ENCODE data around the gene SEC14L1.

The SEC14L1 gene

GRCh38 chr17:77120868-77121267 is 19.9 kb upstream of the SEC14L1 start:
- Histone ChIP-seq H3K4me1 (ENCODE audit: control insufficient read depth, insufficient read depth, low read length) (peaks cover 57% of the 10 kb centered on the region), H3K9me3 (ENCODE audit: control insufficient read depth, low read length) (no peaks in the 10 kb centered on the region), H3K4me3 (ENCODE audit: low read length) (no peak overlapping the region), H3K9ac (ENCODE audit: low read length) (no peak overlapping the region), H3K36me3 (ENCODE audit: control insufficient read depth, insufficient read depth, low read length) (no peaks in the 10 kb centered on the region), H3K27me3 (ENCODE audit: control insufficient read depth, insufficient read depth, low read length) (no peaks in the 10 kb centered on the region)

GRCh38 chr17:77124192-77124889 is 16.4 kb upstream of the SEC14L1 start:
- peak overlapping the region; percentile 29 for H3K9ac ChIP-seq (ENCODE audit: low read length)
- H3K27me3 ChIP-seq (ENCODE audit: control insufficient read depth, insufficient read depth, low read length): no peaks in the 10 kb centered on the region
- H3K4me1 ChIP-seq (ENCODE audit: control insufficient read depth, insufficient read depth, low read length): peaks cover 73% of the 10 kb centered on the region
- no peaks in the 10 kb centered on the region for H3K9me3 ChIP-seq (ENCODE audit: control insufficient read depth, low read length)
- H3K4me3 ChIP-seq (ENCODE audit: low read length): no peak overlapping the region
- no peaks in the 10 kb centered on the region for H3K36me3 ChIP-seq (ENCODE audit: control insufficient read depth, insufficient read depth, low read length)

- Histone ChIP-seq H3K9ac (ENCODE audit: low read length) (no peak overlapping the region), H3K27me3 (ENCODE audit: control insufficient read depth, insufficient read depth, low read length) (no peaks in the 10 kb centered on the region), H3K36me3 (ENCODE audit: control insufficient read depth, insufficient read depth, low read length) (no peaks in the 10 kb centered on the region), H3K9me3 (ENCODE audit: control insufficient read depth, low read length) (no peaks in the 10 kb centered on the region), H3K4me1 (ENCODE audit: control insufficient read depth, insufficient read depth, low read length) (peaks cover 64% of the 10 kb centered on the region), H3K4me3 (ENCODE audit: low read length) (no peak overlapping the region)
These were observed 15.3 kb upstream of the SEC14L1 start for GRCh38 chr17:77125432-77125901.

- Histone ChIP-seq H3K4me1 (ENCODE audit: control insufficient read depth, insufficient read depth, low read length) (peaks cover 56% of the 10 kb centered on the region), H3K36me3 (ENCODE audit: control insufficient read depth, insufficient read depth, low read length) (no peaks in the 10 kb centered on the region), H3K9ac (ENCODE audit: low read length) (no peak overlapping the region), H3K9me3 (ENCODE audit: control insufficient read depth, low read length) (no peaks in the 10 kb centered on the region), H3K4me3 (ENCODE audit: low read length) (no peak overlapping the region), H3K27me3 (ENCODE audit: control insufficient read depth, insufficient read depth, low read length) (no peaks in the 10 kb centered on the region)
These were observed 14.2 kb upstream of the SEC14L1 start for GRCh38 chr17:77126519-77126918.

GRCh38 chr17:77127735-77128361 is 12.9 kb upstream of the SEC14L1 start:
- H3K36me3 ChIP-seq (ENCODE audit: control insufficient read depth, insufficient read depth, low read length): no peaks in the 10 kb centered on the region
- no peaks in the 10 kb centered on the region for H3K27me3 ChIP-seq (ENCODE audit: control insufficient read depth, insufficient read depth, low read length)
- peaks cover 43% of the 10 kb centered on the region for H3K4me1 ChIP-seq (ENCODE audit: control insufficient read depth, insufficient read depth, low read length)
- no peaks in the 10 kb centered on the region for H3K9me3 ChIP-seq (ENCODE audit: control insufficient read depth, low read length)
- H3K9ac ChIP-seq (ENCODE audit: low read length): peak overlapping the region; percentile 2
- no peak overlapping the region for H3K4me3 ChIP-seq (ENCODE audit: low read length)

GRCh38 chr17:77128896-77129567 is 11.7 kb upstream of the SEC14L1 start:
- H3K9me3 ChIP-seq (ENCODE audit: control insufficient read depth, low read length): no peaks in the 10 kb centered on the region
- H3K9ac ChIP-seq (ENCODE audit: low read length): no peak overlapping the region
- no peaks in the 10 kb centered on the region for H3K36me3 ChIP-seq (ENCODE audit: control insufficient read depth, insufficient read depth, low read length)
- no peak overlapping the region for H3K4me3 ChIP-seq (ENCODE audit: low read length)
- H3K4me1 ChIP-seq (ENCODE audit: control insufficient read depth, insufficient read depth, low read length): peaks cover 36% of the 10 kb centered on the region
- no peaks in the 10 kb centered on the region for H3K27me3 ChIP-seq (ENCODE audit: control insufficient read depth, insufficient read depth, low read length)

- H3K4me3 ChIP-seq (ENCODE audit: low read length): no peak overlapping the region
- no peaks in the 10 kb centered on the region for H3K36me3 ChIP-seq (ENCODE audit: control insufficient read depth, insufficient read depth, low read length)
- no peaks in the 10 kb centered on the region for H3K27me3 ChIP-seq (ENCODE audit: control insufficient read depth, insufficient read depth, low read length)
- no peak overlapping the region for H3K9ac ChIP-seq (ENCODE audit: low read length)
- H3K4me1 ChIP-seq (ENCODE audit: control insufficient read depth, insufficient read depth, low read length): peaks cover 29% of the 10 kb centered on the region
- H3K9me3 ChIP-seq (ENCODE audit: control insufficient read depth, low read length): no peaks in the 10 kb centered on the region
These were observed 11.0 kb upstream of the SEC14L1 start for GRCh38 chr17:77129568-77130301.

GRCh38 chr17:77130525-77130924 is 10.2 kb upstream of the SEC14L1 start:
- Histone ChIP-seq H3K9ac (ENCODE audit: low read length) (no peak overlapping the region), H3K27me3 (ENCODE audit: control insufficient read depth, insufficient read depth, low read length) (no peaks in the 10 kb centered on the region), H3K4me3 (ENCODE audit: low read length) (no peak overlapping the region), H3K4me1 (ENCODE audit: control insufficient read depth, insufficient read depth, low read length) (peaks cover 23% of the 10 kb centered on the region), H3K9me3 (ENCODE audit: control insufficient read depth, low read length) (no peaks in the 10 kb centered on the region), H3K36me3 (ENCODE audit: control insufficient read depth, insufficient read depth, low read length) (no peaks in the 10 kb centered on the region)

GRCh38 chr17:77131904-77132303 is 8.9 kb upstream of the SEC14L1 start:
- H3K9ac ChIP-seq (ENCODE audit: low read length): no peak overlapping the region
- peaks cover 11% of the 10 kb centered on the region for H3K4me1 ChIP-seq (ENCODE audit: control insufficient read depth, insufficient read depth, low read length)

GRCh38 chr17:77132411-77133086 is 8.2 kb upstream of the SEC14L1 start:
- no peaks in the 10 kb centered on the region for H3K27me3 ChIP-seq (ENCODE audit: control insufficient read depth, insufficient read depth, low read length)
- H3K4me1 ChIP-seq (ENCODE audit: control insufficient read depth, insufficient read depth, low read length): peaks cover 10% of the 10 kb centered on the region
- no peak overlapping the region for H3K4me3 ChIP-seq (ENCODE audit: low read length)
- peaks cover 4% of the 10 kb centered on the region for H3K9me3 ChIP-seq (ENCODE audit: control insufficient read depth, low read length)
- no peak overlapping the region for H3K9ac ChIP-seq (ENCODE audit: low read length)
- H3K36me3 ChIP-seq (ENCODE audit: control insufficient read depth, insufficient read depth, low read length): no peaks in the 10 kb centered on the region

More at GRCh38 chr17:77131904-77132303, 8.9 kb upstream of the SEC14L1 start:
- H3K4me3 ChIP-seq (ENCODE audit: low read length): no peak overlapping the region
- H3K36me3 ChIP-seq (ENCODE audit: control insufficient read depth, insufficient read depth, low read length): no peaks in the 10 kb centered on the region
- no peaks in the 10 kb centered on the region for H3K9me3 ChIP-seq (ENCODE audit: control insufficient read depth, low read length)
- no peaks in the 10 kb centered on the region for H3K27me3 ChIP-seq (ENCODE audit: control insufficient read depth, insufficient read depth, low read length)

GRCh38 chr17:77133087-77133638 is 7.6 kb upstream of the SEC14L1 start:
- Histone ChIP-seq H3K9ac (ENCODE audit: low read length) (no peak overlapping the region), H3K4me3 (ENCODE audit: low read length) (no peak overlapping the region), H3K4me1 (ENCODE audit: control insufficient read depth, insufficient read depth, low read length) (peaks cover 14% of the 10 kb centered on the region), H3K9me3 (ENCODE audit: control insufficient read depth, low read length) (peaks cover 4% of the 10 kb centered on the region), H3K36me3 (ENCODE audit: control insufficient read depth, insufficient read depth, low read length) (no peaks in the 10 kb centered on the region), H3K27me3 (ENCODE audit: control insufficient read depth, insufficient read depth, low read length) (no peaks in the 10 kb centered on the region)

Measured in mucosa of stomach (tissue), 1 donor.